Gastrocnemius medialis (tissue), 4 donors: Measurements from ENCODE around the gene GSTT2. TPM values are rescaled to one million over a fixed set of nuclear protein-coding genes. Genes with fewer than 3 reads are reported as not detected.

Experiments
- ATAC-seq, 2 donors: fragments of 150-250 bp; one replicate each; pipeline ENCODE4 v1.9.1; 2016
- DNase-seq, 2 donors: peaks; one replicate each; pipeline ENCODE4 v3.0.0-alpha.2; 2019
- H3K27ac ChIP-seq, 4 donors: fragments of 200-600 bp; sonication (generic); 1 replicate in 1 of 4; 2 replicates in 3 of 4; pipeline ENCODE4 v1.5.1; 2016 to 2018; ENCODE audit warnings: mild to moderate bottlenecking in 2 of 4, moderate library complexity in 1 of 4
- H3K27me3 ChIP-seq, 3 donors: fragments of 200-600 bp; sonication (generic) in 2 of 3; 1 replicate in 1 of 3; 2 replicates in 2 of 3; pipeline versions ENCODE4 v1.5.1 to v1.6.0; 2016 to 2019; ENCODE audit warnings: mild to moderate bottlenecking in 1 of 3, moderate library complexity in 1 of 3
- H3K36me3 ChIP-seq, 2 donors: fragments of 200-600 bp; sonication (generic) in 1 of 2; one replicate each; pipeline ENCODE4 v1.5.1; 2017 to 2018
- H3K4me1 ChIP-seq, 2 donors: fragments of 200-600 bp; sonication (generic) in 1 of 2; one replicate each; pipeline ENCODE4 v1.5.1; 2016 to 2017; ENCODE audit warnings: mild to moderate bottlenecking in 2 of 2
- H3K4me3 ChIP-seq, 4 donors: fragments of 200-600 bp; sonication (generic) in 3 of 4; 1 replicate in 1 of 4; 2 replicates in 3 of 4; pipeline ENCODE4 v1.5.1; 2016 to 2019; ENCODE audit warnings: mild to moderate bottlenecking in 2 of 4
- H3K9me3 ChIP-seq, 3 donors: fragments of 200-600 bp; sonication (generic) in 2 of 3; 1 replicate in 1 of 3; 2 replicates in 2 of 3; pipeline ENCODE4 v1.5.1; 2016 to 2019
- POLR2A ChIP-seq, 2 donors: fragments of 450-650 bp; IDR thresholded peaks; one replicate each; pipeline ENCODE4 v1.6.1; 2017; ENCODE audit warnings: antibody characterized with exemption in 2 of 2, mild to moderate bottlenecking in 2 of 2, moderate library complexity in 2 of 2
- in situ Hi-C, 4 donors: fragments of 200-750 bp; cut with MboI; loops; one replicate each; pipeline versions ENCODE4 v1.15.0 to v1.8.0; 2017; ENCODE audit warnings: low sequenced_read_pairs in 4 of 4
- intact Hi-C: fragments of 100-400 bp; cut with DNase I; formaldehyde crosslinking; loops from one replicate; pipeline ENCODE4 v1.15.1; 2023; ENCODE audit warnings: low total_unique reads
- total RNA-seq, 4 donors: library from RNA; depleted of rRNA; stranded (reverse); fragments of >200 nt; gene quantifications; one replicate each; pipeline versions ENCODE4 v1.1.0 to v1.2.3, GENCODE V29; 2016
- TF ChIP-seq, protein P1 (sequence below), 5 experiments: fragments of 450-650 bp in 3 of 5; fragments of 200-600 bp in 2 of 5; sonication (generic) in 2 of 5; IDR thresholded peaks in 4 of 5; conservative IDR thresholded peaks in 1 of 5; 1 replicate in 4 of 5; 2 replicates in 1 of 5; pipeline ENCODE4 v1.5.1; 2016 to 2019; ENCODE audit warnings: antibody characterized with exemption in 5 of 5, mild to moderate bottlenecking in 3 of 5, moderate library complexity in 3 of 5

GSTT2 gene
- total RNA-seq, 4 donors from 2014 or later, result 1.6 TPM; not detected in 3

DNA sequence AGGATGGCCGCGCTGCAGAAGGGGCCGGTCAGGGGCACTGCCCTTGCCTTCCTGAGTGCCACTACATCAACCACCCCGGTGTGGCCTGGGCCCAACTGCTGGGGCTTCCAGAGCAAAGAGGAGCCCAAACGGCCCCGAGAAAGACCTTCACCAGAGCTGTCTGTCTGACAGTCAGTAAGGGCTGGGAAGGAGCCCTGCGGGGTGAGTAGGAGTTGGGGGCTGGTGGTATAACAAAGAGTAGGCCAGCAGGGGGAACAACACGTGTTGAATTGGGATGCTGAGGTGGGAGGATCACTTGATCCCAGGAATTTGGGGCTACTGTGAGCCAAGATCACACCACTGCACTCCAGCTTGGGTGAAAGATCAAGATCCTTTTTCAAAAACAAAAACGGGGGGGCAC, 21.4 kb downstream of the GSTT2 start:
- H3K4me3 ChIP-seq, result no peak overlapping the region
- peaks cover 0 to 4% of the 10 kb centered on the region in 2 donors for H3K4me1 ChIP-seq
- intact Hi-C loops, result loop anchor here (5.0 kb wide), 1 partner anchor 54 kb away; no protein-coding TSS in a partner anchor
- no peak for ATAC-seq
- no peaks in the 10 kb centered on the region for H3K36me3 ChIP-seq
- no peak for DNase-seq
- no peaks in the 10 kb centered on the region for H3K27me3 ChIP-seq
- in situ Hi-C loops, result no loop called here
- no peak overlapping the region for H3K27ac ChIP-seq
- TF ChIP-seq, protein P1, sequence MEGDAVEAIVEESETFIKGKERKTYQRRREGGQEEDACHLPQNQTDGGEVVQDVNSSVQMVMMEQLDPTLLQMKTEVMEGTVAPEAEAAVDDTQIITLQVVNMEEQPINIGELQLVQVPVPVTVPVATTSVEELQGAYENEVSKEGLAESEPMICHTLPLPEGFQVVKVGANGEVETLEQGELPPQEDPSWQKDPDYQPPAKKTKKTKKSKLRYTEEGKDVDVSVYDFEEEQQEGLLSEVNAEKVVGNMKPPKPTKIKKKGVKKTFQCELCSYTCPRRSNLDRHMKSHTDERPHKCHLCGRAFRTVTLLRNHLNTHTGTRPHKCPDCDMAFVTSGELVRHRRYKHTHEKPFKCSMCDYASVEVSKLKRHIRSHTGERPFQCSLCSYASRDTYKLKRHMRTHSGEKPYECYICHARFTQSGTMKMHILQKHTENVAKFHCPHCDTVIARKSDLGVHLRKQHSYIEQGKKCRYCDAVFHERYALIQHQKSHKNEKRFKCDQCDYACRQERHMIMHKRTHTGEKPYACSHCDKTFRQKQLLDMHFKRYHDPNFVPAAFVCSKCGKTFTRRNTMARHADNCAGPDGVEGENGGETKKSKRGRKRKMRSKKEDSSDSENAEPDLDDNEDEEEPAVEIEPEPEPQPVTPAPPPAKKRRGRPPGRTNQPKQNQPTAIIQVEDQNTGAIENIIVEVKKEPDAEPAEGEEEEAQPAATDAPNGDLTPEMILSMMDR (IDR thresholded peaks at IDR 0.05 in 4 of 5, conservative IDR thresholded peaks at IDR 0.05 in 1 of 5), result no peak
- TF ChIP-seq POLR2A (IDR thresholded peaks at IDR 0.05), result no peak
- no peaks in the 10 kb centered on the region for H3K9me3 ChIP-seq

DNA sequence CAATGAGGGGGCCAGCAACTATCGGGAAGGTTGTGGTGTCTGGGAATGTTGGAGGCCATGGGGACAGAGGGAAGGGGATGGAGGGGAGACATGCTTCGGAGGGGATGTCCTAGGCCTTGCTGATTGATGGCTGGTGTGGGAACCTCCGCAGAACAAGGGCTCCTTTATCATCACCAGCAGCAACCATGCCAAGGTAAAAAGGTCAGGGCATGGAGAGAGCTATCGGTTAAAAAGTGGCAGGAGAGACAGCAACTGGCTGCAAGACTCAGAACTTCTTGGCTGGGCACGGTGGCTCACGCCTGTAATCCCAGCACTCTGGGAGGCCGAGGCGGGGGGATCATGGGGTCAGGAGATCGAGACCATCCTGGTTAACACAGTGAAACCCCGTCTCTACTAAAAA, 22.3 kb downstream of the GSTT2 start:
- no peak for TF ChIP-seq POLR2A (IDR thresholded peaks at IDR 0.05)
- TF ChIP-seq, protein P1 (IDR thresholded peaks at IDR 0.05 in 4 of 5, conservative IDR thresholded peaks at IDR 0.05 in 1 of 5), result no peak
- Histone ChIP-seq H3K27me3 (no peaks in the 10 kb centered on the region), H3K4me1 (peaks cover 0 to 4% of the 10 kb centered on the region in 2 donors), H3K27ac (no peak overlapping the region), H3K36me3 (no peaks in the 10 kb centered on the region), H3K9me3 (no peaks in the 10 kb centered on the region), H3K4me3 (no peak overlapping the region)
- DNase-seq, result no peak
- intact Hi-C loops, result loop anchor here (5.0 kb wide), 1 partner anchor 55 kb away; no protein-coding TSS in a partner anchor
- in situ Hi-C loops, result no loop called here
- ATAC-seq, result no peak

DNA sequence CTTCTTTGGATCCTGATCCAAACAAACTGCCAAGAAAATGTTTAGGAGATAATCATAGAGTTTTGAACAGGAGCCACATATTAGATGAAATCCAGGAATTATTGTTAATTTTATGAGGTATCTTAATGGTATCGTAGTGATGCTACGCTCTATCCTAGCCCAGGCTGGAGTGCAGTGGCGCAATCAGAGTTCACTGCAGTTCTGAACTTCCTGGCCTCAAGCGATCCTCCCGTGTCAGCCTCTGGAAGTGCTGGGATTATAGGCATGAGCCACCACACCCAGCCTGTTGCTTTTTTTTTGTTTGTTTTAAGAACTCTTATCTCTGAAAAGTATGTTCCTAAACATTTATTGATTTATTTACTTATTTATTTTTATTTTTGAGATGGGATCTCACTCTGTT, 22.9 kb downstream of the GSTT2 start:
- in situ Hi-C loops (no loop called here), intact Hi-C loops (loop anchor here (5.0 kb wide), 1 partner anchor 56 kb away; no protein-coding TSS in a partner anchor)
- H3K27ac ChIP-seq, result no peak overlapping the region

DNA sequence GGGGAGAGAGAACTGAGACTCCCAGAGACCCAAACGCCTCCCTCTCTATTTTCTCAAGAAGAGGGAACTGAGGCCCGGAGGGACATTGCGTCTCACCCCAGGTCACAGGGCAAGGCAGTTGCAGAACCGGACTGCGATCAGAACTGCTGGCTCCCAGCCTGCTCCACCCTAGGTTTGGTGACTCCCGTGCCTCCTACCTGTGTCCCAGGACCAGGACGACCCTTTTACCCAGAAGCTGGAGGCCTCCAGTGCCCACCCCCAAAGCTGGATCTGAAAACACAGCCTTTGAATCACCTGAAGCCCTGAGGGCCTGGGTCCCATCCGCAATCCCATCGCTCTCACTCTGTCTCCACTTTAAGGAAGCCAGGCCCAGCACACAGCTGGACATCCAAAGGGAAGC, 24.0 kb downstream of the GSTT2 start:
- no peaks in the 10 kb centered on the region for H3K36me3 ChIP-seq
- H3K4me1 ChIP-seq, result peaks cover 0 to 4% of the 10 kb centered on the region in 2 donors
- H3K9me3 ChIP-seq, result no peaks in the 10 kb centered on the region
- intact Hi-C loops (loop anchor here (5.0 kb wide), 1 partner anchor 57 kb away; no protein-coding TSS in a partner anchor), in situ Hi-C loops (no loop called here)
- H3K27ac ChIP-seq, result no peak overlapping the region
- no peak overlapping the region for H3K4me3 ChIP-seq
- H3K27me3 ChIP-seq, result no peaks in the 10 kb centered on the region
- DNase-seq (no peak), ATAC-seq (no peak)
- TF ChIP-seq POLR2A (IDR thresholded peaks at IDR 0.05), result no peak
- TF ChIP-seq, protein P1 (IDR thresholded peaks at IDR 0.05 in 4 of 5, conservative IDR thresholded peaks at IDR 0.05 in 1 of 5), result no peak

More for the DNA sequence above, 22.9 kb downstream of the GSTT2 start:
- no peaks in the 10 kb centered on the region for H3K9me3 ChIP-seq
- TF ChIP-seq, protein P1 (IDR thresholded peaks at IDR 0.05 in 4 of 5, conservative IDR thresholded peaks at IDR 0.05 in 1 of 5), result no peak
- no peak for TF ChIP-seq POLR2A (IDR thresholded peaks at IDR 0.05)
- peaks cover 0 to 4% of the 10 kb centered on the region in 2 donors for H3K4me1 ChIP-seq
- H3K36me3 ChIP-seq, result no peaks in the 10 kb centered on the region
- no peak for DNase-seq
- H3K27me3 ChIP-seq, result no peaks in the 10 kb centered on the region
- no peak overlapping the region for H3K4me3 ChIP-seq
- no peak for ATAC-seq

DNA sequence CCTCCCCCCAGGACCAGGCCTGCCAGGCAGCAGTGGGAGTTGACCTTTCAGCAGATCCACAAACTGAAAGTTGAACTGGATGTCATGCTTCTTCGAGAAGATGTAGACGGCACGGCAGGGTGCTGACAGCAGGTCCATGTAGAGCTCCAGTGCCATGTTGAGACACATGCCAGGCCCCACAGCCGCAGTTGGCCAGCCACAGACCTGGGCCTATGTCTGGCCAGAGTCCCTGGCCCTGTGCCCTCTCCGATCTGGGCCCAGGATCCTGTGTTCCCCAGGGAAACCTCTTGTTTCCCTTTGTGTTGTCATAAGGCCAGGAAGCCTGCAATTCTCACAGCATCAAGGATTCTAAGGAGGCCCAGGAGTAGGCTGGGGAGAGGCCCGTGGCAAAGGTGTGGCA, 25.3 kb downstream of the GSTT2 start, which contains the start of gene GSTT4:
TSS of gene GSTT4 (minus strand) at position 253 of the 400 bp plus-strand sequence. CDS start at position 156, 97 bp downstream.
- no peak for DNase-seq
- Histone ChIP-seq H3K4me1 (peaks cover 0 to 4% of the 10 kb centered on the region in 2 donors), H3K4me3 (no peak within 1 kb of the TSS), H3K27ac (peak within 1 kb of the TSS in 2 of 4 donors; percentile 5 to 31), H3K27me3 (no peaks in the 10 kb centered on the region), H3K36me3 (no peaks in the 10 kb centered on the region), H3K9me3 (no peaks in the 10 kb centered on the region)
- TF ChIP-seq POLR2A (IDR thresholded peaks at IDR 0.05), result no peak
- TF ChIP-seq, protein P1 (IDR thresholded peaks at IDR 0.05 in 4 of 5, conservative IDR thresholded peaks at IDR 0.05 in 1 of 5), result no peak
- in situ Hi-C loops (loop anchor here in 1 of 4 donors (5.0 kb wide), 1 partner anchor 68 kb away; no protein-coding TSS in a partner anchor), intact Hi-C loops (loop anchor here (5.0 kb wide), 1 partner anchor 68 kb away; no protein-coding TSS in a partner anchor)
- no peak for ATAC-seq
